B cell (primary cell): ENCODE measurements around the gene RHOU. TPM values are rescaled to one million over a fixed set of nuclear protein-coding genes. Genes with fewer than 3 reads are reported as not detected.

Experiments
- ATAC-seq: fragments of 200-7000 bp; cut with Tn5 transposase; one replicate; pipeline ENCODE4 v1.10.0; 2021; ENCODE audit warnings: low read depth, mild to moderate bottlenecking, moderate number of reproducible peaks, moderate library complexity
- CTCF ChIA-PET: fragments of 350-600 bp; sonication (Branson Sonifier 250); formaldehyde crosslinking; loops from one replicate; lab custom pipeline; 2021; ENCODE audit warnings: antibody characterized with exemption, inconsistent platforms; lab: Charles Lee
- POLR2A ChIA-PET: fragments of 350-600 bp; sonication (Branson Sonifier 250); formaldehyde crosslinking; loops from one replicate; lab custom pipeline; 2021; ENCODE audit warnings: antibody characterized with exemption; lab: Charles Lee
- DNase-seq: peaks from one replicate; pipeline ENCODE4 v3.0.0; 2013
- H2AFZ ChIP-seq: 2 replicates; pipeline ENCODE4 v1.6.1; 2012; ENCODE audit warnings: mild to moderate bottlenecking, low read depth, low read length; ENCODE audit not compliant: insufficient read depth, poor library complexity, severe bottlenecking
- H3K27ac ChIP-seq, 2 donors: 1 replicate in 1 of 2; 2 replicates in 1 of 2; pipeline ENCODE4 v1.5.1; 2012 to 2013; ENCODE audit warnings: low read length in 2 of 2, mild to moderate bottlenecking in 2 of 2, moderate library complexity in 1 of 2
- H3K27me3 ChIP-seq, 4 experiments: fragments of 200-600 bp in 1 of 4; sonication (generic) in 1 of 4; replicated peaks in 1 of 4; 1 replicate in 2 of 4; 2 replicates in 2 of 4; pipeline versions ENCODE4 v1.6.1 to v1.7.0; 2013 to 2016; ENCODE audit warnings: low read length in 3 of 4, mild to moderate bottlenecking in 2 of 4, mixed read lengths in 1 of 4, moderate library complexity in 1 of 4; ENCODE audit not compliant: insufficient read depth in 4 of 4, control insufficient read depth in 3 of 4; ENCODE audit errors: control extremely low read depth in 1 of 4
- H3K36me3 ChIP-seq, 2 experiments: replicated peaks in 1 of 2; 1 replicate in 1 of 2; 2 replicates in 1 of 2; pipeline versions ENCODE4 v1.6.1 to v1.7.1; 2013; ENCODE audit warnings: low read length in 1 of 2; ENCODE audit not compliant: insufficient read depth in 2 of 2, control insufficient read depth in 1 of 2; ENCODE audit errors: control extremely low read depth in 1 of 2, extremely low read depth in 1 of 2
- H3K4me1 ChIP-seq, 2 donors: fragments of 200-600 bp in 1 of 2; sonication (generic) in 1 of 2; 1 replicate in 1 of 2; 2 replicates in 1 of 2; pipeline versions ENCODE4 v1.5.1 to v1.6.1; 2013 to 2017; ENCODE audit warnings: low read length in 2 of 2; ENCODE audit not compliant: control insufficient read depth in 2 of 2, insufficient read depth in 2 of 2
- H3K4me2 ChIP-seq: replicated peaks from 2 replicates; pipeline ENCODE3; 2012; ENCODE audit warnings: mild to moderate bottlenecking, low read depth, low read length; ENCODE audit not compliant: poor library complexity, severe bottlenecking
- H3K4me3 ChIP-seq, 5 experiments: fragments of 200-600 bp in 1 of 5; sonication (generic) in 1 of 5; 1 replicate in 3 of 5; 2 replicates in 2 of 5; pipeline versions ENCODE4 v1.5.1 to v1.7.0; 2011 to 2016; ENCODE audit warnings: low read length in 4 of 5, mild to moderate bottlenecking in 4 of 5, low read depth in 2 of 5, control low read depth in 1 of 5, moderate library complexity in 1 of 5; ENCODE audit not compliant: insufficient read depth in 1 of 5; ENCODE audit errors: control extremely low read depth in 1 of 5, extremely low read depth in 1 of 5
- H3K79me2 ChIP-seq: fragments of 200-600 bp; sonication (generic); one replicate; pipeline ENCODE4 v1.6.0; 2016; ENCODE audit warnings: low read length; ENCODE audit not compliant: control insufficient read depth, insufficient read depth
- H3K9ac ChIP-seq: fragments of 200-600 bp; sonication (generic); 2 replicates; pipeline ENCODE4 v1.6.1; 2017; ENCODE audit warnings: mild to moderate bottlenecking, low read length, moderate library complexity
- H3K9me3 ChIP-seq, 3 donors: one replicate each; pipeline versions ENCODE4 v1.6.1 to v1.7.1; 2013; ENCODE audit warnings: low read length in 2 of 3; ENCODE audit not compliant: control insufficient read depth in 2 of 3, insufficient read depth in 1 of 3; ENCODE audit errors: control extremely low read depth in 1 of 3
- H4K20me1 ChIP-seq: 2 replicates; pipeline ENCODE4 v1.6.0; 2012; ENCODE audit warnings: mild to moderate bottlenecking, low read length; ENCODE audit not compliant: insufficient read depth, control insufficient read depth, poor library complexity, severe bottlenecking
- H3K27ac Mint-ChIP-seq: one replicate; pipeline ENCODE4 v1.8.0; 2021; ENCODE audit warnings: mixed read lengths
- H3K27me3 Mint-ChIP-seq: one replicate; pipeline ENCODE4 v1.8.0; 2021; ENCODE audit warnings: mixed read lengths
- H3K4me1 Mint-ChIP-seq: one replicate; pipeline ENCODE4 v1.8.0; 2021; ENCODE audit warnings: mixed read lengths
- H3K4me3 Mint-ChIP-seq: one replicate; pipeline ENCODE4 v1.8.0; 2021; ENCODE audit warnings: mixed read lengths
- H3K9me3 Mint-ChIP-seq: one replicate; pipeline ENCODE4 v1.8.0; 2022; ENCODE audit warnings: mixed read lengths; ENCODE audit not compliant: insufficient read depth
- CTCF ChIP-seq: fragments of 200-600 bp; IDR thresholded peaks from one replicate; pipeline ENCODE4 v1.8.0; 2022; ENCODE audit warnings: antibody characterized with exemption, mild to moderate bottlenecking
- EZH2 ChIP-seq: IDR thresholded peaks from 2 replicates; pipeline ENCODE4 v1.6.1; 2012; ENCODE audit warnings: borderline replicate concordance, low read depth, mild to moderate bottlenecking, moderate library complexity, low read length; ENCODE audit not compliant: insufficient read depth, poor library complexity, severe bottlenecking
- WGBS: methylation state at CpG from one replicate; pipeline ENCODE4 v1.1.5; 2013; ENCODE audit warnings: missing lambda C conversion rate; ENCODE audit not compliant: insufficient coverage; 5-methylcytosine and 5-hydroxymethylcytosine counted together
- intact Hi-C: fragments of 100-400 bp; cut with micrococcal nuclease; formaldehyde crosslinking; loops from one replicate; pipeline ENCODE4 v1.10.0; 2022
- polyA plus RNA-seq: library from polyadenylated mRNA; depleted of rRNA; stranded (reverse); fragments of >200 nt; gene quantifications from 2 replicates; pipeline ENCODE4 v1.2.3, GENCODE V29; 2012
- total RNA-seq, 2 donors: library from RNA; stranded (reverse); fragments of 120-200 nt in 1 of 2; gene quantifications; 1 replicate in 1 of 2; 2 replicates in 1 of 2; pipeline versions ENCODE4 v1.2.3 to v1.2.4, GENCODE V29; 2013 to 2022

RHOU gene
- total and polyA plus RNA-seq, 2 donors (not counting 1 experiment from before 2014, with no cell fraction given) = 0.12 TPM; not detected in 1

GRCh38 chr1:228760979-228761378, 25.7 kb downstream of the RHOU start:
- DNase-seq (no peak), ATAC-seq (no peak)
- Mint-ChIP-seq H3K4me1 (peaks cover 4% of the 10 kb centered on the region), H3K27me3 (peaks cover 35% of the 10 kb centered on the region), H3K4me3 (no peak overlapping the region), H3K27ac (no peak overlapping the region), H3K9me3 (no peaks in the 10 kb centered on the region)
- no peaks in the 10 kb centered on the region for H3K79me2 ChIP-seq
- H3K9me3 ChIP-seq = peaks cover 0 to 4% (median 0%) of the 10 kb centered on the region in 3 donors
- no peak for TF ChIP-seq CTCF
- TF ChIP-seq EZH2 = no peak
- no peak overlapping the region for H3K9ac ChIP-seq
- H3K4me3 ChIP-seq = no peak overlapping the region
- H3K36me3 ChIP-seq = no peaks in the 10 kb centered on the region
- no CpG with 5 or more reads among the region's 9 CpGs for WGBS
- peaks cover 0 to 8% (median 4%) of the 10 kb centered on the region in 4 experiments for H3K27me3 ChIP-seq
- no peak overlapping the region for H3K4me2 ChIP-seq
- peaks cover 3 to 6% of the 10 kb centered on the region in 2 donors for H3K4me1 ChIP-seq
- POLR2A ChIA-PET = no interaction called here
- no peak overlapping the region for H2AFZ ChIP-seq
- H4K20me1 ChIP-seq = no peaks in the 10 kb centered on the region
- H3K27ac ChIP-seq = no peak overlapping the region
- CTCF ChIA-PET = no interaction called here
- intact Hi-C loops = no loop called here

- Histone ChIP-seq H3K4me1 (peaks cover 3 to 6% of the 10 kb centered on the region in 2 donors), H2AFZ (no peak overlapping the region), H3K4me2 (no peak overlapping the region), H3K27ac (no peak overlapping the region), H3K79me2 (no peaks in the 10 kb centered on the region), H3K9me3 (peaks cover 0 to 4% (median 0%) of the 10 kb centered on the region in 3 donors), H3K4me3 (no peak overlapping the region), H4K20me1 (no peaks in the 10 kb centered on the region), H3K9ac (no peak overlapping the region), H3K27me3 (peaks cover 0 to 1% (median 0%) of the 10 kb centered on the region in 4 experiments), H3K36me3 (no peaks in the 10 kb centered on the region)
- WGBS = 100% methylated on average over 3 of the region's 3 CpGs
- Mint-ChIP-seq H3K27me3 (peaks cover 25% of the 10 kb centered on the region), H3K9me3 (no peaks in the 10 kb centered on the region), H3K27ac (no peak overlapping the region), H3K4me3 (no peak overlapping the region), H3K4me1 (peaks cover 4% of the 10 kb centered on the region)
- intact Hi-C loops = no loop called here
- no peak for DNase-seq
- no peak for TF ChIP-seq EZH2
- no peak for TF ChIP-seq CTCF
- ChIA-PET CTCF (no interaction called here), POLR2A (no interaction called here)
- ATAC-seq = no peak
Measured at GRCh38 chr1:228763561-228763960, 28.3 kb downstream of the RHOU start.
